Gastroesophageal sphincter (tissue), 4 donors: ENCODE data around the gene CDK12. TPM values are rescaled to one million over a fixed set of nuclear protein-coding genes. Genes with fewer than 3 reads are reported as not detected.

ENCODE experiments used
- ATAC-seq: fragments of 150-250 bp; one replicate; pipeline ENCODE4 v1.9.1; 2016; ENCODE audit warnings: mild to moderate bottlenecking, moderate library complexity
- H3K27ac ChIP-seq, 4 donors: fragments of 200-600 bp; sonication (generic) in 3 of 4; 1 replicate in 3 of 4; 2 replicates in 1 of 4; pipeline ENCODE4 v1.5.1; 2016 to 2019
- H3K27me3 ChIP-seq: fragments of 200-600 bp; sonication (generic); one replicate; pipeline ENCODE4 v1.5.1; 2019
- H3K36me3 ChIP-seq, 2 donors: fragments of 200-600 bp; sonication (generic); one replicate each; pipeline ENCODE4 v1.5.1; 2019; ENCODE audit warnings: control low read depth in 1 of 2
- H3K4me1 ChIP-seq, 3 donors: fragments of 200-600 bp; sonication (generic); 1 replicate in 2 of 3; 2 replicates in 1 of 3; pipeline ENCODE4 v1.5.1; 2016 to 2019; ENCODE audit warnings: control low read depth in 2 of 3
- H3K4me3 ChIP-seq, 2 donors: fragments of 200-600 bp; sonication (generic); one replicate each; pipeline ENCODE4 v1.5.1; 2019; ENCODE audit warnings: mild to moderate bottlenecking in 1 of 2, moderate library complexity in 1 of 2
- H3K9me3 ChIP-seq, 3 donors: fragments of 200-600 bp; sonication (generic); one replicate each; pipeline ENCODE4 v1.5.1; 2017 to 2019; ENCODE audit warnings: control low read depth in 2 of 3
- EP300 ChIP-seq: sonication (generic); formaldehyde crosslinking; IDR thresholded peaks from one replicate; pipeline ENCODE4 v1.6.1; 2017; ENCODE audit warnings: antibody characterized with exemption, mild to moderate bottlenecking
- POLR2A ChIP-seq, 2 donors: fragments of 450-650 bp; IDR thresholded peaks; one replicate each; pipeline ENCODE4 v1.6.1; 2017; ENCODE audit warnings: antibody characterized with exemption in 2 of 2, mild to moderate bottlenecking in 2 of 2, moderate library complexity in 1 of 2
- POLR2AphosphoS5 ChIP-seq: sonication (generic); formaldehyde crosslinking; IDR thresholded peaks from one replicate; pipeline ENCODE4 v1.6.1; 2017; ENCODE audit warnings: antibody characterized with exemption
- WGBS, 2 donors: methylation state at CpG; one replicate each; pipeline ENCODE4 v1.1.5; 2018; ENCODE audit warnings: low coverage in 1 of 2; 5-methylcytosine and 5-hydroxymethylcytosine counted together
- small RNA-seq, 4 donors: library from RNA; depleted of rRNA; stranded (forward); fragments of <200 nt; gene quantifications; one replicate each; pipeline ENCODE3, GENCODE V24; 2016
- total RNA-seq, 4 donors: library from RNA; depleted of rRNA; stranded (reverse); fragments of >200 nt; gene quantifications; one replicate each; pipeline ENCODE4 v1.1.0, GENCODE V29; 2016
- TF ChIP-seq, protein P1 (sequence below), 4 experiments: fragments of 200-600 bp in 2 of 4; fragments of 450-650 bp in 2 of 4; sonication (generic) in 1 of 4; IDR thresholded peaks; one replicate each; pipeline ENCODE4 v1.5.1; 2017 to 2019; ENCODE audit warnings: antibody characterized with exemption in 4 of 4, mild to moderate bottlenecking in 2 of 4, moderate library complexity in 2 of 4

The CDK12 gene
- total RNA-seq, 4 donors from 2014 or later, result 29.9 to 47.3 (median 38.2) TPM

DNA sequence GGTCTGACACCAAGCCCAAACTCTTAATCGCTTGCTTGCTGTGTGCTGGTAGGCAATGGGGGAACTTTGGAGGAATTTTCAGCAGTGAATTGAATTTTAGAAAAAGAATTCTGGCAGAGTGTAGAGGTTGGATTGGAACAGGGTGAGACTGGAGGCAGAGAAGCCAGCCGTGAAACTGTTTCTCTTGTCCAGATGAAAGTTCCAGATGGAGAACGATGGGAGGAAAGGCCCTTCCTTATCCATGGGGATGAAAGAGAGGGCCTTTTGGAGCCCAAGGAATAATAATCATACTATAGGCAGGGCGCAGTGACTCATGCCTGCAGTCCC, 120.4 kb downstream of the CDK12 start:
- TF ChIP-seq, protein P1, sequence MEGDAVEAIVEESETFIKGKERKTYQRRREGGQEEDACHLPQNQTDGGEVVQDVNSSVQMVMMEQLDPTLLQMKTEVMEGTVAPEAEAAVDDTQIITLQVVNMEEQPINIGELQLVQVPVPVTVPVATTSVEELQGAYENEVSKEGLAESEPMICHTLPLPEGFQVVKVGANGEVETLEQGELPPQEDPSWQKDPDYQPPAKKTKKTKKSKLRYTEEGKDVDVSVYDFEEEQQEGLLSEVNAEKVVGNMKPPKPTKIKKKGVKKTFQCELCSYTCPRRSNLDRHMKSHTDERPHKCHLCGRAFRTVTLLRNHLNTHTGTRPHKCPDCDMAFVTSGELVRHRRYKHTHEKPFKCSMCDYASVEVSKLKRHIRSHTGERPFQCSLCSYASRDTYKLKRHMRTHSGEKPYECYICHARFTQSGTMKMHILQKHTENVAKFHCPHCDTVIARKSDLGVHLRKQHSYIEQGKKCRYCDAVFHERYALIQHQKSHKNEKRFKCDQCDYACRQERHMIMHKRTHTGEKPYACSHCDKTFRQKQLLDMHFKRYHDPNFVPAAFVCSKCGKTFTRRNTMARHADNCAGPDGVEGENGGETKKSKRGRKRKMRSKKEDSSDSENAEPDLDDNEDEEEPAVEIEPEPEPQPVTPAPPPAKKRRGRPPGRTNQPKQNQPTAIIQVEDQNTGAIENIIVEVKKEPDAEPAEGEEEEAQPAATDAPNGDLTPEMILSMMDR (IDR thresholded peaks at IDR 0.05), result no peak
- TF ChIP-seq EP300 (no peak), POLR2A (IDR thresholded peaks at IDR 0.05) (no peak), POLR2AphosphoS5 (no peak)
- Histone ChIP-seq H3K4me1 (no peaks in the 10 kb centered on the region), H3K9me3 (no peaks in the 10 kb centered on the region), H3K27me3 (peaks cover 23% of the 10 kb centered on the region), H3K36me3 (no peaks in the 10 kb centered on the region), H3K27ac (no peak overlapping the region), H3K4me3 (no peak overlapping the region)
- 80% methylated on average over 4 of the region's 4 CpGs; no CpG with 5 or more reads in 1 of the 2 donors for WGBS, 2 donors
- no peak for ATAC-seq

DNA sequence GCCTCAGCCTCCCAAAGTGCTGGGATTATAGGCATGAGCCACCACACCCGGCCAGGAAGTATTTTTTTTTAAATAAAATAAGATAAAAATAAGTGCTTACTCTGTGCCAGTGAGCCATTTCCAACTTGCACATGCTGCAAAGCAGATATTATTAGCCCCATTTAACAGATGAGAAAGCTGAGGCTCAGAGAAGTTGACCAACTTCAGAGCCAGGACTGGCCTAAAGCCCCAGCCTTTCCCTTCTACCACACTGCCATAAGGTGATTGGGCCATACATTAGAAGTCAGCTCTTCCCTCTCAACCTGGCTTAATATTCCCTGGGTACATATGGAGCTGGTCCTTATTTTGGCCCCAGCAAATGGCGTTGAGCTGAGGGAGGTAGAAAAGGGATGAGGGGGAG, 121.4 kb downstream of the CDK12 start:
- peaks cover 31% of the 10 kb centered on the region for H3K27me3 ChIP-seq
- H3K36me3 ChIP-seq, result no peaks in the 10 kb centered on the region
- 65% methylated on average over 2 of the region's 2 CpGs; no CpG with 5 or more reads in 1 of the 2 donors for WGBS, 2 donors
- no peak for TF ChIP-seq EP300
- TF ChIP-seq POLR2AphosphoS5, result no peak
- TF ChIP-seq, protein P1 (IDR thresholded peaks at IDR 0.05), result no peak
- TF ChIP-seq POLR2A (IDR thresholded peaks at IDR 0.05), result no peak
- no peak overlapping the region for H3K4me3 ChIP-seq
- no peaks in the 10 kb centered on the region for H3K4me1 ChIP-seq
- no peak overlapping the region for H3K27ac ChIP-seq
- ATAC-seq, result no peak
- no peaks in the 10 kb centered on the region for H3K9me3 ChIP-seq

Small RNAs within 50 kb of the gene (small RNA-seq; reads per million reads assigned to genes)
- gene RNU6-233P, result 0 reads per million in 4 donors

Other genes with a start within 250 kb of the CDK12 start
- under 1 TPM in 2 of 4 donors, not detected in 2; 0.13 to 0.57 TPM for gene STAC2, start 235.5 kb upstream of the CDK12 start, total RNA-seq
- 10 to 100 TPM; 16.8 to 25.9 (median 21.5) TPM for gene FBXL20, start 59.9 kb upstream of the CDK12 start, total RNA-seq
- gene MED1, start 10.2 kb upstream of the CDK12 start, total RNA-seq, result 10 to 100 TPM; 19.9 to 31.1 (median 25.1) TPM
- gene NEUROD2, start 146.4 kb downstream of the CDK12 start, total RNA-seq, result not detected
- 10 to 100 TPM in 1 of 4 donors, 1 to 10 TPM in 3; 2.7 to 12.2 (median 8.6) TPM for gene PPP1R1B, start 165.5 kb downstream of the CDK12 start, total RNA-seq
- gene STARD3, start 175.7 kb downstream of the CDK12 start, total RNA-seq, result 10 to 100 TPM; 24.5 to 41.4 (median 27.5) TPM
- 1 to 10 TPM in 3 of 4 donors, under 1 TPM in 1; 0.25 to 3.6 (median 1.5) TPM for gene TCAP, start 203.9 kb downstream of the CDK12 start, total RNA-seq
- gene PNMT, start 207.0 kb downstream of the CDK12 start, total RNA-seq, result 10 to 100 TPM in 1 of 4 donors, 1 to 10 TPM in 3; 6.7 to 11.7 (median 7.5) TPM
- 10 to 100 TPM in 3 of 4 donors, 1 to 10 TPM in 1; 9.9 to 13.6 (median 11.1) TPM for gene PGAP3, start 226.6 kb downstream of the CDK12 start, total RNA-seq
- gene ERBB2, start 238.6 kb downstream of the CDK12 start, total RNA-seq, result 10 to 100 TPM; 43.3 to 60.8 (median 48.2) TPM